SK-N-SH treated with all-trans-retinoic acid at 6 μM for 48 hours (cell line): ENCODE results near the gene CCDC93.

ENCODE experiments used
- ATAC-seq: fragments of 200-7000 bp; cut with Tn5 transposase; 3 replicates; pipeline ENCODE4 v1.9.1; 2020; ENCODE audit warnings: mild to moderate bottlenecking, moderate library complexity
- ARNTL ChIP-seq: fragments of 450-650 bp; formaldehyde crosslinking; IDR thresholded peaks from 2 replicates; pipeline ENCODE4 v1.5.0; 2020; ENCODE audit warnings: low read depth, mild to moderate bottlenecking, moderate library complexity, borderline replicate concordance
- ESRRG ChIP-seq: fragments of 250-450 bp; sonication (Bioruptor Pico); IDR thresholded peaks from 2 replicates; pipeline ENCODE4 v1.6.1; 2021; ENCODE audit warnings: mild to moderate bottlenecking
- GLIS3 ChIP-seq: fragments of 250-450 bp; sonication (Bioruptor Pico); IDR thresholded peaks from 2 replicates; pipeline ENCODE4 v1.5.0; 2020; ENCODE audit warnings: mild to moderate bottlenecking, moderate library complexity
- ISL1 ChIP-seq: fragments of 250-450 bp; sonication (Bioruptor Pico); IDR thresholded peaks from 2 replicates; pipeline ENCODE4 v2.1.2; 2022; ENCODE audit warnings: mild to moderate bottlenecking, moderate library complexity
- OSR1 ChIP-seq: fragments of 250-450 bp; sonication (Bioruptor Pico); IDR thresholded peaks from 2 replicates; pipeline ENCODE4 v1.8.0; 2022; ENCODE audit warnings: moderate library complexity, mild to moderate bottlenecking, inconsistent platforms
- RARB ChIP-seq: fragments of 250-450 bp; sonication (Bioruptor Pico); IDR thresholded peaks from 2 replicates; pipeline ENCODE4 v1.8.0; 2021; ENCODE audit warnings: mild to moderate bottlenecking, moderate library complexity
- SNAI2 ChIP-seq: fragments of 250-450 bp; sonication (Bioruptor Pico); IDR thresholded peaks from 2 replicates; pipeline ENCODE4 v1.5.0; 2020; ENCODE audit warnings: mild to moderate bottlenecking, moderate library complexity
- TOX ChIP-seq: fragments of 250-450 bp; sonication (Bioruptor Pico); IDR thresholded peaks from 2 replicates; pipeline ENCODE4 v1.8.0; 2021; ENCODE audit warnings: mild to moderate bottlenecking, moderate library complexity, borderline replicate concordance
- ZC3H10 ChIP-seq: fragments of 250-450 bp; sonication (Bioruptor Pico); IDR thresholded peaks from 2 replicates; pipeline ENCODE4 v1.5.1; 2021; ENCODE audit warnings: mild to moderate bottlenecking, moderate library complexity
- ZFP3 ChIP-seq: fragments of 250-450 bp; sonication (Bioruptor Pico); IDR thresholded peaks from 2 replicates; pipeline ENCODE4 v1.5.0; 2020; ENCODE audit warnings: mild to moderate bottlenecking, moderate library complexity
- ZFP30 ChIP-seq: fragments of 450-650 bp; formaldehyde crosslinking; IDR thresholded peaks from 2 replicates; pipeline ENCODE4 v1.5.0; 2022; ENCODE audit warnings: mild to moderate bottlenecking, moderate library complexity
- ZNF565 ChIP-seq: fragments of 450-650 bp; formaldehyde crosslinking; conservative IDR thresholded peaks from 2 replicates; pipeline ENCODE4 v1.5.0; 2020; ENCODE audit warnings: low read depth, mild to moderate bottlenecking, moderate library complexity
- ZNF70 ChIP-seq: fragments of 450-650 bp; formaldehyde crosslinking; IDR thresholded peaks from 2 replicates; pipeline ENCODE4 v1.5.0; 2020; ENCODE audit warnings: mild to moderate bottlenecking, moderate library complexity
- TF ChIP-seq, protein P1 (sequence below): fragments of 250-450 bp; sonication (Bioruptor Pico); IDR thresholded peaks from 2 replicates; pipeline ENCODE4 v1.5.1; 2020; ENCODE audit warnings: low read depth, mild to moderate bottlenecking, moderate library complexity
- TF ChIP-seq, protein P2 (sequence below): fragments of 250-450 bp; sonication (Bioruptor Pico); IDR thresholded peaks from 2 replicates; pipeline ENCODE4 v1.5.1; 2021; ENCODE audit warnings: mild to moderate bottlenecking, moderate library complexity
- TF ChIP-seq, protein P3 (sequence below): fragments of 250-450 bp; sonication (Bioruptor Pico); IDR thresholded peaks from 2 replicates; pipeline ENCODE4 v1.8.0; 2020; ENCODE audit warnings: mild to moderate bottlenecking, moderate library complexity, borderline replicate concordance
- TF ChIP-seq, protein P4 (sequence below): fragments of 250-450 bp; sonication (Bioruptor Pico); IDR thresholded peaks from 2 replicates; pipeline ENCODE4 v1.8.0; 2021; ENCODE audit warnings: low read depth, mild to moderate bottlenecking, moderate library complexity, borderline replicate concordance
- TF ChIP-seq, protein P5 (sequence below): fragments of 250-450 bp; sonication (Bioruptor Pico); IDR thresholded peaks from 2 replicates; pipeline ENCODE4 v1.5.0; 2020; ENCODE audit warnings: mild to moderate bottlenecking, moderate library complexity

Gene CCDC93

DNA sequence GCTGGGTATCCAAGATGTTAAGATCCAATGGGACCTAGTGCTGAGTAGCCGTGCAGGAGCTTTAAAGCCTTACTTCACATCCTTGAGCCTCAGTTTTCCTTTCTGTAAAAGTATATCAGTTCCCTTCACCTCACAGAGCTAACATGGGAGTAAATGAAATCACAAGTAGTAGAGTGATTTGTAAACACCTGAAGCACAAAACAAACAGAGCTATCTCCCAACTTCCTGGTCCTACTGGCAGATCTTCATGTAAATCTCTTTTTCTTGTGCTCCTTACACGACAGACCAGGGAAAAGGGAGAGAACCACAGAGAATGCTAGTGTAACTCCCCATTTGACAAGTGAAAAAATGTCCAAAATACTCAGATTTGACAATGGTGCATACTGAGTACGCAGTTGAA is 17.3 kb downstream of the CCDC93 start:
- ATAC-seq: no peak
- TF ChIP-seq SNAI2 (no peak), ZFP30 (CRISPR knock-in tag) (no peak), RARB (CRISPR knock-in tag) (no peak), ZNF70 (CRISPR knock-in tag) (no peak)
- TF ChIP-seq, protein P1, sequence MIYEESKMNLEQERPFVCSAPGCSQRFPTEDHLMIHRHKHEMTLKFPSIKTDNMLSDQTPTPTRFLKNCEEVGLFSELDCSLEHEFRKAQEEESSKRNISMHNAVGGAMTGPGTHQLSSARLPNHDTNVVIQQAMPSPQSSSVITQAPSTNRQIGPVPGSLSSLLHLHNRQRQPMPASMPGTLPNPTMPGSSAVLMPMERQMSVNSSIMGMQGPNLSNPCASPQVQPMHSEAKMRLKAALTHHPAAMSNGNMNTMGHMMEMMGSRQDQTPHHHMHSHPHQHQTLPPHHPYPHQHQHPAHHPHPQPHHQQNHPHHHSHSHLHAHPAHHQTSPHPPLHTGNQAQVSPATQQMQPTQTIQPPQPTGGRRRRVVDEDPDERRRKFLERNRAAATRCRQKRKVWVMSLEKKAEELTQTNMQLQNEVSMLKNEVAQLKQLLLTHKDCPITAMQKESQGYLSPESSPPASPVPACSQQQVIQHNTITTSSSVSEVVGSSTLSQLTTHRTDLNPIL (CRISPR knock-in tag): no peak
- TF ChIP-seq, all 23 proteins: peak for 0

DNA sequence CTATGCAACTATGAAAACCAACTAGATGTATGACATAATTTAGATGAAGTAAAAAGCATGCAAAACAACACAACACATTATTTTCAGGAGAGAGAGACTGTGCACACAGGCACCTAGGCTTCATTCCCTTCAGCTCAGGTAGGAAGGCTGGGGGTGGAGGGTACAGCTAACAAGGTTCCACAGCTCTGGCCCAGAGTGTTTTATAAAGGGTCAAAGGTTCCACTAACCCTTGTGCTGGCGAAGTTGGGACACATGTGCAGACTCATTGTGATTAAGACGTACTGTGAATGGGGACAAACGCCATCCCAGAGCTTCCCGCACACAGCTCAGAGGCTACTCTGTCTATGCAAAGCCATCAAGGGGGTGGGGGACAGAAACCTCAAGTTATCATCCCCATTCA is 19.1 kb downstream of the CCDC93 start:
- TF ChIP-seq, protein P2, sequence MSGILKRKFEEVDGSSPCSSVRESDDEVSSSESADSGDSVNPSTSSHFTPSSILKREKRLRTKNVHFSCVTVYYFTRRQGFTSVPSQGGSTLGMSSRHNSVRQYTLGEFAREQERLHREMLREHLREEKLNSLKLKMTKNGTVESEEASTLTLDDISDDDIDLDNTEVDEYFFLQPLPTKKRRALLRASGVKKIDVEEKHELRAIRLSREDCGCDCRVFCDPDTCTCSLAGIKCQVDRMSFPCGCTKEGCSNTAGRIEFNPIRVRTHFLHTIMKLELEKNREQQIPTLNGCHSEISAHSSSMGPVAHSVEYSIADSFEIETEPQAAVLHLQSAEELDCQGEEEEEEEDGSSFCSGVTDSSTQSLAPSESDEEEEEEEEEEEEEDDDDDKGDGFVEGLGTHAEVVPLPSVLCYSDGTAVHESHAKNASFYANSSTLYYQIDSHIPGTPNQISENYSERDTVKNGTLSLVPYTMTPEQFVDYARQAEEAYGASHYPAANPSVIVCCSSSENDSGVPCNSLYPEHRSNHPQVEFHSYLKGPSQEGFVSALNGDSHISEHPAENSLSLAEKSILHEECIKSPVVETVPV (CRISPR knock-in tag): no peak
- TF ChIP-seq ISL1 (CRISPR knock-in tag) (no peak), TOX (CRISPR knock-in tag) (no peak), ZNF70 (CRISPR knock-in tag) (no peak), ZC3H10 (CRISPR knock-in tag) (no peak), ZNF565 (CRISPR knock-in tag) (no peak), ARNTL (CRISPR knock-in tag) (no peak), SNAI2 (no peak), GLIS3 (no peak), ESRRG (no peak), RARB (CRISPR knock-in tag) (no peak), OSR1 (CRISPR knock-in tag) (no peak), ZFP3 (CRISPR knock-in tag) (no peak)
- TF ChIP-seq, protein P3, sequence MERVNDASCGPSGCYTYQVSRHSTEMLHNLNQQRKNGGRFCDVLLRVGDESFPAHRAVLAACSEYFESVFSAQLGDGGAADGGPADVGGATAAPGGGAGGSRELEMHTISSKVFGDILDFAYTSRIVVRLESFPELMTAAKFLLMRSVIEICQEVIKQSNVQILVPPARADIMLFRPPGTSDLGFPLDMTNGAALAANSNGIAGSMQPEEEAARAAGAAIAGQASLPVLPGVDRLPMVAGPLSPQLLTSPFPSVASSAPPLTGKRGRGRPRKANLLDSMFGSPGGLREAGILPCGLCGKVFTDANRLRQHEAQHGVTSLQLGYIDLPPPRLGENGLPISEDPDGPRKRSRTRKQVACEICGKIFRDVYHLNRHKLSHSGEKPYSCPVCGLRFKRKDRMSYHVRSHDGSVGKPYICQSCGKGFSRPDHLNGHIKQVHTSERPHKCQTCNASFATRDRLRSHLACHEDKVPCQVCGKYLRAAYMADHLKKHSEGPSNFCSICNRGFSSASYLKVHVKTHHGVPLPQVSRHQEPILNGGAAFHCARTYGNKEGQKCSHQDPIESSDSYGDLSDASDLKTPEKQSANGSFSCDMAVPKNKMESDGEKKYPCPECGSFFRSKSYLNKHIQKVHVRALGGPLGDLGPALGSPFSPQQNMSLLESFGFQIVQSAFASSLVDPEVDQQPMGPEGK (CRISPR knock-in tag): no peak
- TF ChIP-seq, protein P4, sequence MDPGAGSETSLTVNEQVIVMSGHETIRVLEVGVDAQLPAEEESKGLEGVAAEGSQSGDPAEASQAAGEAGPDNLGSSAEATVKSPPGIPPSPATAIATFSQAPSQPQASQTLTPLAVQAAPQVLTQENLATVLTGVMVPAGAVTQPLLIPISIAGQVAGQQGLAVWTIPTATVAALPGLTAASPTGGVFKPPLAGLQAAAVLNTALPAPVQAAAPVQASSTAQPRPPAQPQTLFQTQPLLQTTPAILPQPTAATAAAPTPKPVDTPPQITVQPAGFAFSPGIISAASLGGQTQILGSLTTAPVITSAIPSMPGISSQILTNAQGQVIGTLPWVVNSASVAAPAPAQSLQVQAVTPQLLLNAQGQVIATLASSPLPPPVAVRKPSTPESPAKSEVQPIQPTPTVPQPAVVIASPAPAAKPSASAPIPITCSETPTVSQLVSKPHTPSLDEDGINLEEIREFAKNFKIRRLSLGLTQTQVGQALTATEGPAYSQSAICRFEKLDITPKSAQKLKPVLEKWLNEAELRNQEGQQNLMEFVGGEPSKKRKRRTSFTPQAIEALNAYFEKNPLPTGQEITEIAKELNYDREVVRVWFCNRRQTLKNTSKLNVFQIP (CRISPR knock-in tag): no peak
- TF ChIP-seq, protein P1 (CRISPR knock-in tag): no peak
- TF ChIP-seq, protein P5, sequence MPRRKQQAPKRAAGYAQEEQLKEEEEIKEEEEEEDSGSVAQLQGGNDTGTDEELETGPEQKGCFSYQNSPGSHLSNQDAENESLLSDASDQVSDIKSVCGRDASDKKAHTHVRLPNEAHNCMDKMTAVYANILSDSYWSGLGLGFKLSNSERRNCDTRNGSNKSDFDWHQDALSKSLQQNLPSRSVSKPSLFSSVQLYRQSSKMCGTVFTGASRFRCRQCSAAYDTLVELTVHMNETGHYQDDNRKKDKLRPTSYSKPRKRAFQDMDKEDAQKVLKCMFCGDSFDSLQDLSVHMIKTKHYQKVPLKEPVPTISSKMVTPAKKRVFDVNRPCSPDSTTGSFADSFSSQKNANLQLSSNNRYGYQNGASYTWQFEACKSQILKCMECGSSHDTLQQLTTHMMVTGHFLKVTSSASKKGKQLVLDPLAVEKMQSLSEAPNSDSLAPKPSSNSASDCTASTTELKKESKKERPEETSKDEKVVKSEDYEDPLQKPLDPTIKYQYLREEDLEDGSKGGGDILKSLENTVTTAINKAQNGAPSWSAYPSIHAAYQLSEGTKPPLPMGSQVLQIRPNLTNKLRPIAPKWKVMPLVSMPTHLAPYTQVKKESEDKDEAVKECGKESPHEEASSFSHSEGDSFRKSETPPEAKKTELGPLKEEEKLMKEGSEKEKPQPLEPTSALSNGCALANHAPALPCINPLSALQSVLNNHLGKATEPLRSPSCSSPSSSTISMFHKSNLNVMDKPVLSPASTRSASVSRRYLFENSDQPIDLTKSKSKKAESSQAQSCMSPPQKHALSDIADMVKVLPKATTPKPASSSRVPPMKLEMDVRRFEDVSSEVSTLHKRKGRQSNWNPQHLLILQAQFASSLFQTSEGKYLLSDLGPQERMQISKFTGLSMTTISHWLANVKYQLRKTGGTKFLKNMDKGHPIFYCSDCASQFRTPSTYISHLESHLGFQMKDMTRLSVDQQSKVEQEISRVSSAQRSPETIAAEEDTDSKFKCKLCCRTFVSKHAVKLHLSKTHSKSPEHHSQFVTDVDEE (CRISPR knock-in tag): no peak
- ATAC-seq: no peak

DNA sequence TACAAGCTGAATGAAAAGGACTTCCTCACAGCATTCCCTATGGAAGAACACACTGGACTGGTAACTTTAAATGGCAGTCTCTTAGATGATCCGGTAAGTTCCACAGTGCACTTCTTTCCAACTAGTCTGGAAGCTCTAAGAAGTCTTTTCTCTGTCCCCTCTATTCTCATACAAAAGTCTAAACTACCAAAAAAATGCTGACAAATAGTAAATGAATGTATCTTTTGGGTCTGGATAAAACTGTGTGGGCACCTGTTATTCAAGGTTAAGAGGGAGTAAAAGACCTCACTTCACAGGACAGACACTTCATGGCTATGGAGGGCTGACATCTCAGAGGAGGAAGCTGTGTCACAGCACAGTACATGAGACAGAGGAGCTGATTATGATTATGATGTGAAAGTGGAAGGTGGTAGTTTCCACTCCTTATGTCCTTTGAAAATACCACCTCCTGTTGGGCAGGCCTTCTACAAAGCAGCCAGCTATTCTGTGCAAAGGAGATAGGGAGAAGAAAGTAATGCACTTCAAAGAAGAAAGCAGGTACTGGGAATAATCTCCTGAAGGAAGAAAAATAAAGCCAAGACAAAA is 23.9 kb downstream of the CCDC93 start:
- no peak for ATAC-seq

More for the DNA sequence above, 23.9 kb downstream of the CCDC93 start:
- no peak for TF ChIP-seq OSR1 (CRISPR knock-in tag)
- no peak for TF ChIP-seq GLIS3
- TF ChIP-seq, protein P2 (CRISPR knock-in tag): no peak
- TF ChIP-seq, all 23 proteins: peak for 0
